ENCODE measurements around the gene ZAR1L.

- TF ChIP-seq CTCF (IDR thresholded peaks at IDR 0.05) (no peak), POLR2A (IDR thresholded peaks at IDR 0.05) (no peak)
Measured at GRCh38 chr13:32320528-32320927, 5.4 kb upstream of the ZAR1L start.

All from Peyer's patch (tissue), 4 donors.